GM12878 (cell line): ENCODE results near the gene LRRIQ4.

ENCODE experiments used
- ATF2 ChIP-seq: IDR thresholded peaks from 2 replicates; pipeline ENCODE4 v1.6.1; 2012; ENCODE audit warnings: low read length, inconsistent platforms
- BHLHE40 ChIP-seq, 2 experiments: fragments of 450-650 bp in 1 of 2; IDR thresholded peaks; 2 replicates each; pipeline ENCODE4 v1.6.1; 2011 to 2017; ENCODE audit warnings: low read depth in 2 of 2, borderline replicate concordance in 1 of 2, improper control_type of control experiment in 1 of 2, low read length in 1 of 2, mild to moderate bottlenecking in 1 of 2
- BMI1 ChIP-seq: fragments of 450-650 bp; IDR thresholded peaks from 2 replicates; pipeline ENCODE4 v1.6.1; 2016; ENCODE audit warnings: mild to moderate bottlenecking, moderate library complexity, borderline replicate concordance
- BRCA1 ChIP-seq: IDR thresholded peaks from 2 replicates; pipeline ENCODE4 v1.6.1; 2011; ENCODE audit warnings: low read depth, low read length, improper control_type of control experiment
- EZH2 ChIP-seq: IDR thresholded peaks from 2 replicates; pipeline ENCODE4 v1.6.1; 2012; ENCODE audit warnings: low read depth, mild to moderate bottlenecking, control low read depth, inconsistent platforms, low read length, borderline replicate concordance; ENCODE audit not compliant: control insufficient read depth
- MTA3 ChIP-seq: IDR thresholded peaks from 2 replicates; pipeline ENCODE4 v1.6.1; 2012; ENCODE audit warnings: low read length, inconsistent platforms, borderline replicate concordance
- MXI1 ChIP-seq: fragments of 150-350 bp; IDR thresholded peaks from 2 replicates; pipeline ENCODE4 v1.6.1; 2011; ENCODE audit warnings: low read depth, mild to moderate bottlenecking, inconsistent platforms, low read length, improper control_type of control experiment
- RAD21 ChIP-seq: IDR thresholded peaks from 2 replicates; pipeline ENCODE4 v1.6.1; 2011; ENCODE audit warnings: mild to moderate bottlenecking, low read depth, low read length, moderate library complexity; ENCODE audit not compliant: insufficient read depth
- TF ChIP-seq, protein P1 (sequence below), 3 experiments: IDR thresholded peaks in 2 of 3; conservative IDR thresholded peaks in 1 of 3; 2 replicates each; pipeline ENCODE4 v1.5.1; 2011; ENCODE audit warnings: low read depth in 3 of 3, low read length in 3 of 3, mild to moderate bottlenecking in 3 of 3, control low read depth in 2 of 3, moderate library complexity in 2 of 3, inconsistent platforms in 1 of 3, mixed read lengths in 1 of 3; ENCODE audit not compliant: control insufficient read depth in 2 of 3, insufficient read depth in 1 of 3; ENCODE audit errors: extremely low read depth in 1 of 3

GRCh38 chr3:169868369-169868768 is 55.7 kb downstream of the LRRIQ4 start:
- TF ChIP-seq RAD21 (no peak), BMI1 (no peak), BHLHE40 (IDR thresholded peaks at IDR 0.05; ENCODE audit: borderline replicate concordance in 1 of 2, low read depth in 2 of 2, low read length in 1 of 2) (no peak), EZH2 (no peak), MXI1 (no peak), BRCA1 (no peak), ATF2 (no peak), MTA3 (no peak)
- TF ChIP-seq, protein P1, sequence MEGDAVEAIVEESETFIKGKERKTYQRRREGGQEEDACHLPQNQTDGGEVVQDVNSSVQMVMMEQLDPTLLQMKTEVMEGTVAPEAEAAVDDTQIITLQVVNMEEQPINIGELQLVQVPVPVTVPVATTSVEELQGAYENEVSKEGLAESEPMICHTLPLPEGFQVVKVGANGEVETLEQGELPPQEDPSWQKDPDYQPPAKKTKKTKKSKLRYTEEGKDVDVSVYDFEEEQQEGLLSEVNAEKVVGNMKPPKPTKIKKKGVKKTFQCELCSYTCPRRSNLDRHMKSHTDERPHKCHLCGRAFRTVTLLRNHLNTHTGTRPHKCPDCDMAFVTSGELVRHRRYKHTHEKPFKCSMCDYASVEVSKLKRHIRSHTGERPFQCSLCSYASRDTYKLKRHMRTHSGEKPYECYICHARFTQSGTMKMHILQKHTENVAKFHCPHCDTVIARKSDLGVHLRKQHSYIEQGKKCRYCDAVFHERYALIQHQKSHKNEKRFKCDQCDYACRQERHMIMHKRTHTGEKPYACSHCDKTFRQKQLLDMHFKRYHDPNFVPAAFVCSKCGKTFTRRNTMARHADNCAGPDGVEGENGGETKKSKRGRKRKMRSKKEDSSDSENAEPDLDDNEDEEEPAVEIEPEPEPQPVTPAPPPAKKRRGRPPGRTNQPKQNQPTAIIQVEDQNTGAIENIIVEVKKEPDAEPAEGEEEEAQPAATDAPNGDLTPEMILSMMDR (IDR thresholded peaks at IDR 0.05 in 2 of 3, conservative IDR thresholded peaks at IDR 0.05 in 1 of 3; ENCODE audit: control insufficient read depth in 2 of 3, extremely low read depth in 1 of 3, insufficient read depth in 1 of 3, low read depth in 3 of 3, low read length in 3 of 3), result no peak
